Myocyte (in vitro differentiated cells): ENCODE data around the gene CSAD. TPM values are rescaled to one million over a fixed set of nuclear protein-coding genes. Genes with fewer than 3 reads are reported as not detected.
"Not testable (repeated sequence)": the region's sequence is repeated elsewhere in the genome, so short reads cannot be mapped to it uniquely, and the experiment has no call there.

Experiments used
- DNase-seq: peaks from one replicate; pipeline ENCODE4 v3.0.0-alpha.2; 2012; ENCODE audit warnings: low read depth
- total RNA-seq: library from RNA; depleted of rRNA; stranded (reverse); fragments of >200 nt; gene quantifications from 2 replicates; pipeline ENCODE4 v1.2.3, GENCODE V29; 2014

The CSAD gene
- total RNA-seq, 1 donor from 2014 or later = 5.6 TPM

GRCh38 chr12:53180931-53181645 lies 363 bp upstream of the CSAD start:
- DNase-seq = peak; percentile 80

- DNase-seq = no peak
Measured at GRCh38 chr12:53179687-53180219, 972 bp downstream of the CSAD start.

- not testable (repeated sequence) for DNase-seq
Measured at GRCh38 chr12:53178803-53179202, 1.9 kb downstream of the CSAD start.

- not testable (repeated sequence) for DNase-seq
Measured at GRCh38 chr12:53177447-53177846, 3.3 kb downstream of the CSAD start.

GRCh38 chr12:53176750-53177149 lies 4.0 kb downstream of the CSAD start:
- DNase-seq = no peak

GRCh38 chr12:53174881-53175491 lies 5.7 kb downstream of the CSAD start:
- peak; percentile 44 for DNase-seq

GRCh38 chr12:53173085-53173715 lies 7.5 kb downstream of the CSAD start:
- DNase-seq = peak; percentile 20

- peak; percentile 84 for DNase-seq
Measured at GRCh38 chr12:53172352-53172751, 8.4 kb downstream of the CSAD start.

- DNase-seq = no peak
Measured at GRCh38 chr12:53171725-53172329, 8.9 kb downstream of the CSAD start.

GRCh38 chr12:53170876-53171724 lies 9.6 kb downstream of the CSAD start:
- DNase-seq = no peak

- DNase-seq = no peak
Measured at GRCh38 chr12:53170215-53170614, 10.5 kb downstream of the CSAD start.

- no peak for DNase-seq
Measured at GRCh38 chr12:53169644-53170043, 11.1 kb downstream of the CSAD start.

- no peak for DNase-seq
Measured at GRCh38 chr12:53166837-53167236, 13.9 kb downstream of the CSAD start.

- not testable (repeated sequence) for DNase-seq
Measured at GRCh38 chr12:53163008-53163407, 17.7 kb downstream of the CSAD start.

GRCh38 chr12:53161119-53161911 lies 19.4 kb downstream of the CSAD start:
- DNase-seq = no peak

- DNase-seq = no peak
Measured at GRCh38 chr12:53160673-53161072, 20.1 kb downstream of the CSAD start.

- no peak for DNase-seq
Measured at GRCh38 chr12:53160000-53160399, 20.7 kb downstream of the CSAD start.

GRCh38 chr12:53159195-53159839 lies 21.4 kb downstream of the CSAD start:
- DNase-seq = peak; percentile 79

- no peak for DNase-seq
Measured at GRCh38 chr12:53152390-53152789, 28.3 kb downstream of the CSAD start.

GRCh38 chr12:53151039-53151438 lies 29.7 kb downstream of the CSAD start:
- DNase-seq = no peak
